ENCODE data around the gene DEPDC5.

Gene DEPDC5

DNA sequence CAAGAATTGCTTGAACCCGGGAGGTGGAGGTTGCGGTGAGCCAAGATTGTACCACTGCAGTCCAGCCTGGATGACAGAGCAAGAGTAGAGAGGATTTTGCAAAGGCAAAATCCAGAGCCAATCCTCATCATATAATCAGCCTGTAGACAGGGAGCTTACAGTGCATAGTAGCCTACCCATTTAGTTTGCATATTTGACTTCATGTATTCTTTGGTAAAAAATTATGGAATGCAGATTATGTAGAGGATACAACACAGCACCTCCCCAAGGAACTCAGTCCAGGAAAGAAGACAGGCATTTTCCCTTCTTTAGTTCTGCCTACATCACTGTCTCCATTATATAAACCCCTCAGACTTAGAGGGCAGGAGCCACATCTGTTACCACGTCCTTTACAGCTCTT lies 150.8 kb downstream of the DEPDC5 start:
- H3K9me3 ChIP-seq (ENCODE audit: low read depth, low read length): no peaks in the 10 kb centered on the region
- H3K4me3 ChIP-seq: no peak overlapping the region
- no peaks in the 10 kb centered on the region; the same call in 1 of the 2 replicates for H3K36me3 ChIP-seq (ENCODE audit: insufficient read depth, low read length)
- TF ChIP-seq EZH2 (IDR thresholded peaks at IDR 0.05): no peak
- no peak for TF ChIP-seq POLR2AphosphoS5 (IDR thresholded peaks at IDR 0.05; ENCODE audit: borderline replicate concordance, low read depth, low read length)
- TF ChIP-seq FOXP2 (optimal IDR thresholded peaks at IDR 0.05; ENCODE audit: control extremely low read depth, extremely low read length, insufficient read depth): no peak
- H3K27ac ChIP-seq: no peak overlapping the region
- DNase-seq (ENCODE audit: low read depth, low spot score): no peak
- no peak overlapping the region for H3K9ac ChIP-seq (ENCODE audit: insufficient read length)

DNA sequence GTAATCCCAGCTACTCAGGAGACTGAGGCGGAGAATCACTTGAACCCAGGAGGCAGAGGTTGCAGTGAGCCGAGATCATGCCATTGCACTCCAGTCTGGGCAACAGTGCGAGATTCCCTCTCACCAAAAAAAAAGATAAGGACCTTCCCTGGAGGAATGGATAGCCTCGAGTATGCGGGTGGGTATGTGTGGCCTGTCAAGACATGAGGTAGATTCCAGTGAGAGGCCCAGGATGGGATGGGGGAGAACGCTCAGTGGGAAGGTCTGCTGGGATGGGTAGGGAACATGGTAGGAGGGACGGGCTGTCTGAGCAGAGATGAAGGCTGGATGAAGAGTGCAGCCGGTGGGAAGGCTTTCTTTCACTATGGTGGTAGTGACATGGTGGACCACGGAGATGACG lies 151.5 kb downstream of the DEPDC5 start:
- no peak for DNase-seq (ENCODE audit: low read depth, low spot score)
- H3K9me3 ChIP-seq (ENCODE audit: low read depth, low read length): no peaks in the 10 kb centered on the region
- no peaks in the 10 kb centered on the region; the same call in 1 of the 2 replicates for H3K36me3 ChIP-seq (ENCODE audit: insufficient read depth, low read length)

DNA sequence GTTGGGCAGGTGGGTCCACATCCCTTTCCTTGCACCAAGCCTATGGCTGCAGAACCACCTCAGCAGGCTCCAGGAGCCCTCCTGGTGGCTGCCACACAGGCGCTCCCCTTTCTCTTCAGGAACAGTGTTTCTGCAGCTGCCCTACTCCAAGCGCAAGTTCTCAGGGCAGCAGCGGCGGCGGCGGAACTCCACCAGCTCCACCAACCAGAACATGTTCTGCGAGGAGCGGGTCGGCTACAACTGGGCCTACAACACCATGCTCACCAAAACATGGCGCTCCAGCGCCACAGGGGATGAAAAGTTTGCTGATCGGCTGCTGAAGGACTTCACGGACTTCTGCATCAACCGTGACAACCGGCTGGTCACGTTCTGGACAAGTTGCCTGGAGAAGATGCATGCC lies 152.3 kb downstream of the DEPDC5 start:
- DNase-seq (ENCODE audit: low read depth, low spot score): no peak
- Histone ChIP-seq H3K9ac (ENCODE audit: insufficient read length) (no peak overlapping the region), H3K36me3 (ENCODE audit: insufficient read depth, low read length) (no peaks in the 10 kb centered on the region; the same call in 1 of the 2 replicates), H3K9me3 (ENCODE audit: low read depth, low read length) (no peaks in the 10 kb centered on the region), H3K27ac (no peak overlapping the region), H3K4me3 (no peak overlapping the region)
- TF ChIP-seq EZH2 (IDR thresholded peaks at IDR 0.05): no peak
- TF ChIP-seq FOXP2 (optimal IDR thresholded peaks at IDR 0.05; ENCODE audit: control extremely low read depth, extremely low read length, insufficient read depth): no peak
- no peak for TF ChIP-seq POLR2AphosphoS5 (IDR thresholded peaks at IDR 0.05; ENCODE audit: borderline replicate concordance, low read depth, low read length)

More for the DNA sequence above, 151.5 kb downstream of the DEPDC5 start:
- TF ChIP-seq FOXP2 (optimal IDR thresholded peaks at IDR 0.05; ENCODE audit: control extremely low read depth, extremely low read length, insufficient read depth): no peak
- no peak for TF ChIP-seq POLR2AphosphoS5 (IDR thresholded peaks at IDR 0.05; ENCODE audit: borderline replicate concordance, low read depth, low read length)
- no peak for TF ChIP-seq EZH2 (IDR thresholded peaks at IDR 0.05)
- Histone ChIP-seq H3K4me3 (no peak overlapping the region), H3K9ac (ENCODE audit: insufficient read length) (no peak overlapping the region), H3K27ac (no peak overlapping the region)

DNA sequence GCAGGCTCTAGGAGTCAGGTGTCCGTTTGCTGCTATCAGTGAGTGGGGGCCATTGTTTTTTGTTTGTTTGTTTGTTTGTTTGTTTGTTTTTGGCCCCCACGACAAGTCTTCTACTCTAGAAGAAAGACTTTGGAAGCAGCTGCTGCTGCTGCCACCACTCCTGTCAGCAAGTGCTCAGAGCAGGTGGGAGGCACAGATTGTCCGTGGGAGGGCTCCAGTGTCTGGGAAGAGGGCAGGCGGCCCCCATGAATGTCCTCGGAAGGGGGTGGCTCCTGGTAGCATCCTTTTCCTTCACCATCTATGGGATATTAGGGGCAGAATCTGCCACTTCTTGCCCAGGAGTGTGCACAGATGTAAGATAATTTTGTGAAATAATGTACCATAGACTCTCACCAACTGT lies 152.8 kb downstream of the DEPDC5 start:
- Histone ChIP-seq H3K36me3 (ENCODE audit: insufficient read depth, low read length) (no peaks in the 10 kb centered on the region; the same call in 1 of the 2 replicates), H3K9me3 (ENCODE audit: low read depth, low read length) (no peaks in the 10 kb centered on the region), H3K9ac (ENCODE audit: insufficient read length) (no peak overlapping the region), H3K4me3 (no peak overlapping the region), H3K27ac (no peak overlapping the region)
- TF ChIP-seq POLR2AphosphoS5 (IDR thresholded peaks at IDR 0.05; ENCODE audit: borderline replicate concordance, low read depth, low read length): no peak
- TF ChIP-seq FOXP2 (optimal IDR thresholded peaks at IDR 0.05; ENCODE audit: control extremely low read depth, extremely low read length, insufficient read depth): no peak
- TF ChIP-seq EZH2 (IDR thresholded peaks at IDR 0.05): no peak
- no peak for DNase-seq (ENCODE audit: low read depth, low spot score)

DNA sequence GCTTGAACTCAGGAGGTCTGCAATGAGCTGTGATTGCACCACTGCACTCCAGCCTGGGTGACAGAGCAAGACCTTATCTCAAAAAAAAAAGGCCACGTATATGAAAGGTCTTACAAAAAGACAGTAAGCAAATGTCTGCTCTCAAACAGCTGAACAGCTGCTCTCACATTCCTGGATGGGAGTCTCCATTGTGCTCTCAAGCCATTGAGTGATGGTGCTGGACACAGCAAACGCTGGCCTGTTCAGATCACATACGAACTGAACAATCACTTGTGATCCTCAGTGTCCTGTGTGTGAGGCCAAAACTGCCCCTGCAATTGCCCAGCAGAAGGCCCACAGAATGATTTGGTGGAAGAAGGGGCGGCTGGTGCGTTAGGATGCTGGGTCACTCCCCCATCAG lies 156.2 kb downstream of the DEPDC5 start:
- Histone ChIP-seq H3K4me3 (no peak overlapping the region), H3K9me3 (ENCODE audit: low read depth, low read length) (no peaks in the 10 kb centered on the region), H3K36me3 (ENCODE audit: insufficient read depth, low read length) (no peaks in the 10 kb centered on the region; the same call in 1 of the 2 replicates), H3K27ac (no peak overlapping the region), H3K9ac (ENCODE audit: insufficient read length) (no peak overlapping the region)
- DNase-seq (ENCODE audit: low read depth, low spot score): no peak
- no peak for TF ChIP-seq EZH2 (IDR thresholded peaks at IDR 0.05)
- TF ChIP-seq POLR2AphosphoS5 (IDR thresholded peaks at IDR 0.05; ENCODE audit: borderline replicate concordance, low read depth, low read length): no peak
- no peak for TF ChIP-seq FOXP2 (optimal IDR thresholded peaks at IDR 0.05; ENCODE audit: control extremely low read depth, extremely low read length, insufficient read depth)

DNA sequence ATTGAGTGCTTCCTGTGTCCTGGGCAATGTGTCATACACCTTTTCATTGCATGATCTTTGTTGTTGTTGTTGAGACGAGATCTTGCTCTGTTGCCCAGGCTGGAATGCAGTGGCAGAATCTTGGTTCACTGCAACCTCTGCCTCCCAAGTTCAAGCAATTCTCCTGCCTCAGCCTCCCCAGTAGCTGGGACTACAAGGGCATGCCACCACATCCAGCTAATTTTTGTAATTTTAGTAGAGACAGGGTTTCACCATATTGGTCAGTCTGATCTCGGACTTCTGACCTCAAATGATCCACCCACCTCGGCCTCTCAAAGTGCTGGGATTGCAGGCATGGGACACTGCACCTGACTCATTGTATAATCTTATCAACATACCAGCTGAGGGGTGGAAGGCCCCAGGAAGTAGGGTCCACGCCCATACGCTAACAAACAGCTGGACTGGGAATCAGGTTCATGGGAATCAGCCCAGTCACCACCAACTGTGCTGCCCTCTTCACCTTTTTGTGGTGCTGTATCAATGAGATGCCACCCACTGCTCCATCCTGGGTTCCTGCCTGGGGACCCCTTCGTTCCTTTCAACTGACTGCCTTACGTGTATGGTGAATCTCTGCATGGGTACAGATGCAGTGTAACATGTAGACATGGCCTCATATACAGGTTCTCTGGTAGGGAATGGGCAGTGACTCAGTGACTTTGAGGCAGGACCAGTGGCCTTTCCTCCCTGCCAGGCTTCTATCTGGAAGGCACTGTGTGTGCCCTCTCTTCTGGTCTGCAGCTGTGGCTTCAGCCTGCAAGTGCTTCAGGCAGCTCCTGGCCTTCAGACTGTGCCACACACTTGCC lies 158.0 kb downstream of the DEPDC5 start:
- DNase-seq (ENCODE audit: low read depth, low spot score): no peak
- H3K9ac ChIP-seq (ENCODE audit: insufficient read length): no peak overlapping the region
- H3K36me3 ChIP-seq (ENCODE audit: insufficient read depth, low read length): no peaks in the 10 kb centered on the region
- TF ChIP-seq EZH2 (IDR thresholded peaks at IDR 0.05): no peak
- H3K4me3 ChIP-seq: no peak overlapping the region
- no peak overlapping the region for H3K27ac ChIP-seq
- H3K9me3 ChIP-seq (ENCODE audit: low read depth, low read length): no peaks in the 10 kb centered on the region

DNA sequence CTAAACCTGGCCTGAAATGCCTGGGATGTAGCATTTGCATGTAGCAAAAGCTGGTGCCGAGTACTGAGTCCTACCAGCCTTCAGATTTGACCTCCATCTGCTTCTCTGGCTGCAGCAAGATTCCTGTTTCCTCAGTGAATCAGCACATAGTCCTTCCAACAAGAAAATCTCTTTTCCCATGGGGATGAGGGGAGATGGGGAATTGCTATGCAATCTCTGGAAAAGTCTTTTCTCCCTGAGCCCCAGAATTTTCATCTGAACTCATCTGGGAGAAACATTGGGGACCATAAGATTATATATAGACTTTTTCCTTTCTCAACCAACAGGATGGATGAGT lies 158.6 kb downstream of the DEPDC5 start:
- Histone ChIP-seq H3K27ac (no peak overlapping the region), H3K36me3 (ENCODE audit: insufficient read depth, low read length) (no peaks in the 10 kb centered on the region), H3K9ac (ENCODE audit: insufficient read length) (no peak overlapping the region), H3K9me3 (ENCODE audit: low read depth, low read length) (no peaks in the 10 kb centered on the region), H3K4me3 (no peak overlapping the region)
- no peak for TF ChIP-seq FOXP2 (optimal IDR thresholded peaks at IDR 0.05; ENCODE audit: control extremely low read depth, extremely low read length, insufficient read depth)
- TF ChIP-seq POLR2AphosphoS5 (IDR thresholded peaks at IDR 0.05; ENCODE audit: borderline replicate concordance, low read depth, low read length): no peak
- no peak for TF ChIP-seq EZH2 (IDR thresholded peaks at IDR 0.05)
- no peak for DNase-seq (ENCODE audit: low read depth, low spot score)

DNA sequence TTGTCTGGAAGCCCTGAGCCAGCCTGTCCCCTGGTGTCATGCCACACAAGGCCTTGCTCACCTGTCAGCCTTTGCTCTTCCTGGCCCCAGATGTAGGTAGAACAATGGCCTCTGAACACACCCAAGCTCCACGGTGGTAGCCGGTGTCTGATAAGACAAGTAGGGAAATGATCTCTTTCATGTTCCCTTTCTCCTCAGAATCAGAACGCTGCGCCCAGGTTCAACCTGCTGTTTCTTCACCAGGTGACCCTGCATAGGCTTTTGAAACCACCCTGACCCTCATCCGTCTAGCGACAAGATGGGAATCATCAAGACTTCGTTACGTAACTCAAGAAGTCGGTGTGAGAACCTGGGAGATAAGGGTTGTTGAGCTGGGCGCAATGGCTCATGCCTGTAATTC lies 161.8 kb downstream of the DEPDC5 start:
- Histone ChIP-seq H3K27ac (no peak overlapping the region), H3K9ac (ENCODE audit: insufficient read length) (no peak overlapping the region), H3K4me3 (no peak overlapping the region), H3K36me3 (ENCODE audit: insufficient read depth, low read length) (no peaks in the 10 kb centered on the region), H3K9me3 (ENCODE audit: low read depth, low read length) (no peaks in the 10 kb centered on the region)
- no peak for DNase-seq (ENCODE audit: low read depth, low spot score)
- TF ChIP-seq FOXP2 (optimal IDR thresholded peaks at IDR 0.05; ENCODE audit: control extremely low read depth, extremely low read length, insufficient read depth) (no peak), EZH2 (IDR thresholded peaks at IDR 0.05) (no peak), POLR2AphosphoS5 (IDR thresholded peaks at IDR 0.05; ENCODE audit: borderline replicate concordance, low read depth, low read length) (no peak)

Data from SK-N-MC (cell line).